GM12878 (cell line): ENCODE measurements around the gene SOBP. TPM values are rescaled to one million over a fixed set of nuclear protein-coding genes. Genes with fewer than 3 reads are reported as not detected.

Experiments
- ATAC-seq: fragments of 200-7000 bp; cut with Tn5 transposase; 3 replicates; pipeline ENCODE4 v1.9.1; 2020; ENCODE audit warnings: mild to moderate bottlenecking, moderate library complexity
- BruUV-seq: library from RNA; stranded (reverse); fragments of 400-500 nt; replicated peaks from 2 replicates; lab custom pipeline; 2021; lab: Mats Ljungman, UMichigan
- CTCF ChIA-PET: fragments of 300-600 bp; sonication (Branson Sonifier 250); formaldehyde crosslinking; extraction: SDS; loops from one replicate; lab custom pipeline; 2021; ENCODE audit warnings: inconsistent platforms; lab: Yijun Ruan, JAX
- POLR2A ChIA-PET: fragments of 350-600 bp; formaldehyde crosslinking; extraction: SDS; loops from one replicate; lab custom pipeline; 2021; ENCODE audit warnings: inconsistent platforms; lab: Charles Lee
- RAD21 ChIA-PET: fragments of 300-600 bp; sonication (Branson Sonifier 250); formaldehyde crosslinking; loops from one replicate; lab custom pipeline; 2023; ENCODE audit warnings: antibody characterized with exemption; ENCODE audit not compliant: unreplicated experiment; lab: Charles Lee
- SMC1A ChIA-PET: fragments of 300-600 bp; sonication (Branson Sonifier 250); formaldehyde crosslinking; loops from one replicate; lab custom pipeline; 2023; ENCODE audit not compliant: unreplicated experiment, uncharacterized antibody; lab: Charles Lee
- DNase-seq: peaks from one replicate; pipeline ENCODE4 v3.0.0-alpha.2; 2011; ENCODE audit warnings: low read depth, low spot score
- FAIRE-seq: peaks from 3 replicates; lab custom pipeline; 2011; peaks lifted over from hg19 to GRCh38; lab: Jason Lieb, UNC
- H2AFZ ChIP-seq: 2 replicates; pipeline ENCODE4 v1.6.0; 2011; ENCODE audit warnings: low read depth, low read length, control low read depth; ENCODE audit not compliant: control insufficient read depth
- H3K27ac ChIP-seq: 2 replicates; pipeline ENCODE4 v1.5.1; 2011; ENCODE audit warnings: control low read depth; ENCODE audit not compliant: control insufficient read depth, insufficient read depth
- H3K27me3 ChIP-seq, 2 experiments: replicated peaks in 1 of 2; 2 replicates each; pipeline versions ENCODE4 v1.6.0 to v1.6.1; 2011; ENCODE audit warnings: low read length in 1 of 2; ENCODE audit not compliant: control insufficient read depth in 2 of 2, insufficient read depth in 2 of 2
- H3K36me3 ChIP-seq, 2 experiments: 2 replicates each; pipeline ENCODE4 v1.5.1; 2011; ENCODE audit warnings: low read length in 1 of 2; ENCODE audit not compliant: control insufficient read depth in 2 of 2, insufficient read depth in 2 of 2
- H3K4me1 ChIP-seq: 2 replicates; pipeline ENCODE4 v1.6.1; 2011; ENCODE audit warnings: mild to moderate bottlenecking, low read length, moderate library complexity, mixed read lengths; ENCODE audit not compliant: control insufficient read depth, insufficient read depth
- H3K4me2 ChIP-seq: 2 replicates; pipeline ENCODE4 v1.6.0; 2011; ENCODE audit warnings: control low read depth; ENCODE audit not compliant: control insufficient read depth, insufficient read depth
- H3K4me3 ChIP-seq: fragments of 200-600 bp; sonication (generic); 2 replicates; pipeline ENCODE4 v1.5.1; 2016
- H3K79me2 ChIP-seq: 2 replicates; pipeline ENCODE4 v1.6.0; 2011; ENCODE audit warnings: low read length; ENCODE audit not compliant: control insufficient read depth, insufficient read depth
- H3K9ac ChIP-seq: 2 replicates; pipeline ENCODE4 v1.8.0; 2011; ENCODE audit warnings: low read length, control low read depth, mixed read lengths; ENCODE audit not compliant: control insufficient read depth, insufficient read depth
- H3K9me3 ChIP-seq: replicated peaks from 3 replicates; pipeline ENCODE4 v1.5.1; 2011; ENCODE audit warnings: mild to moderate bottlenecking, low read length; ENCODE audit not compliant: control insufficient read depth, insufficient read depth
- H4K20me1 ChIP-seq: 2 replicates; pipeline ENCODE4 v1.6.0; 2011; ENCODE audit not compliant: control insufficient read depth, insufficient read depth
- LARP7 ChIP-seq: fragments of 450-650 bp; IDR thresholded peaks from 2 replicates; pipeline ENCODE4 v1.6.1; 2017; ENCODE audit warnings: mild to moderate bottlenecking
- MLLT1 ChIP-seq: fragments of 450-650 bp; IDR thresholded peaks from 2 replicates; pipeline ENCODE4 v1.6.1; 2016; ENCODE audit warnings: mild to moderate bottlenecking
- RAD21 ChIP-seq: IDR thresholded peaks from 2 replicates; pipeline ENCODE4 v1.6.1; 2011; ENCODE audit warnings: mild to moderate bottlenecking, low read depth, low read length, moderate library complexity; ENCODE audit not compliant: insufficient read depth
- SMARCA5 ChIP-seq: fragments of 450-650 bp; IDR thresholded peaks from 2 replicates; pipeline ENCODE4 v1.6.1; 2017; ENCODE audit warnings: mild to moderate bottlenecking
- YY1 ChIP-seq: IDR thresholded peaks from 2 replicates; pipeline ENCODE4 v1.6.1; 2011; ENCODE audit warnings: low read depth, mild to moderate bottlenecking, low read length
- ZBTB40 ChIP-seq: fragments of 450-650 bp; IDR thresholded peaks from 2 replicates; pipeline ENCODE4 v1.6.1; 2016; ENCODE audit warnings: mild to moderate bottlenecking, moderate library complexity, borderline replicate concordance
- ZNF217 ChIP-seq: fragments of 450-650 bp; IDR thresholded peaks from 2 replicates; pipeline ENCODE4 v1.6.1; 2017; ENCODE audit warnings: antibody characterized with exemption, mild to moderate bottlenecking
- WGBS: methylation state at CpG from one replicate; pipeline ENCODE4 v1.1.6; 2016; ENCODE audit warnings: low lambda C conversion rate; ENCODE audit not compliant: insufficient replicate concordance, insufficient coverage; ENCODE audit errors: missing lambda C conversion rate; 5-methylcytosine and 5-hydroxymethylcytosine counted together
- in situ Hi-C: fragments of 300-500 bp; cut with MboI; formaldehyde crosslinking; loops from 9 replicates; pipeline ENCODE4 v1.14.3; 2018; ENCODE audit warnings: mixed read lengths
- intact Hi-C: fragments of 100-400 bp; cut with micrococcal nuclease; formaldehyde crosslinking; loops from one replicate; pipeline ENCODE4 v1.14.2; 2022; ENCODE audit not compliant: unreplicated experiment
- polyA plus RNA-seq, 11 experiments: library from polyadenylated mRNA; depleted of rRNA in 4 of 11; unstranded in 6 of 11; stranded (reverse) in 5 of 11; fragments of >200 nt; fragmentation: Nextera tagmentation in 4 of 11; fragmentation: Illumina TruSeq in 1 of 11; extraction: Ambion mirVana in 4 of 11; extraction: Trizol in 1 of 11; gene quantifications; 1 replicate in 1 of 11; 2 replicates in 10 of 11; pipeline versions ENCODE4 v1.2.1 to v1.2.3, GENCODE V29; 2011 to 2016; ENCODE audit warnings: inconsistent platforms in 2 of 11, missing spikeins in 2 of 11, low read depth in 1 of 11
- total RNA-seq, 4 experiments: library from RNA; depleted of rRNA in 3 of 4; stranded (reverse); fragments of >200 nt in 3 of 4; fragmentation: Illumina TruSeq in 1 of 4; extraction: Trizol in 1 of 4; gene quantifications; 2 replicates each; pipeline versions ENCODE4 v1.2.1 to v1.2.3, GENCODE V29; 2013 to 2021

The SOBP gene
- total and polyA plus RNA-seq, 10 of the 15 experiments (the other 5 are each of a cell fraction or from before 2014, with no cell fraction given): 0.49 to 1.9 (median 0.78) TPM

GRCh38 chr6:107460083-107460631 lies 29.8 kb upstream of the SOBP start:
- H3K4me2 ChIP-seq: peak overlapping the region; percentile 100
- H3K79me2 ChIP-seq: peaks cover 13% of the 10 kb centered on the region
- BruUV-seq: no TSS peak
- ChIA-PET CTCF (interaction anchor here (0.6 to 4.1 kb wide), 6 partner anchors 12 to 411 kb away, joined by 3 to 27 read pairs (median 4); no protein-coding TSS in a partner anchor), POLR2A (interaction anchor here (0.6 to 1.6 kb wide), 4 partner anchors 10 to 297 kb away, joined by 3 read pairs; no protein-coding TSS in a partner anchor), SMC1A (interaction anchor here (0.7 to 3.4 kb wide), 8 partner anchors 9 to 432 kb away, joined by 3 to 21 read pairs (median 3); no protein-coding TSS in a partner anchor), RAD21 (interaction anchor here (1.0 to 3.4 kb wide), 3 partner anchors 140 to 347 kb away, joined by 3 to 19 read pairs (median 4); no protein-coding TSS in a partner anchor)
- H3K4me3 ChIP-seq: peak overlapping the region; percentile 94
- DNase-seq: no peak
- no peak for TF ChIP-seq YY1
- TF ChIP-seq RAD21: no peak
- TF ChIP-seq MLLT1: peak; percentile 60; the same call in 1 of the 2 replicates
- TF ChIP-seq SMARCA5: 0 out of 2 replicates have a peak, but pooled peaks have one; percentile 66
- TF ChIP-seq LARP7: no peak
- peak; percentile 23; the same call in 1 of the 2 replicates for TF ChIP-seq ZNF217
- 0 out of 2 replicates have a peak, but pooled peaks have one; percentile 19 for TF ChIP-seq ZBTB40
- H3K36me3 ChIP-seq: no peaks in the 10 kb centered on the region
- peak overlapping the region; percentile 99 for H2AFZ ChIP-seq
- H3K9me3 ChIP-seq: no peaks in the 10 kb centered on the region
- no peak for FAIRE-seq
- peak overlapping the region; percentile 84 for H3K27ac ChIP-seq
- no peaks in the 10 kb centered on the region for H4K20me1 ChIP-seq
- 51% methylated on average over 22 of the region's 22 CpGs for WGBS
- no peak for ATAC-seq
- no peaks in the 10 kb centered on the region; the same call in 1 of the 2 replicates for H3K4me1 ChIP-seq
- no peaks in the 10 kb centered on the region for H3K27me3 ChIP-seq
- intact Hi-C loops: no loop called here
- peak overlapping the region; percentile 94 for H3K9ac ChIP-seq
- in situ Hi-C loops: no loop called here
